Stimulated activated CD8-positive, alpha-beta memory T cell treated with anti-CD3 and anti-CD28 coated beads, Interleukin-12 subunit alpha, Interleukin-12 subunit beta, amount 100 ng/mL, for 24 hours (primary cell): ENCODE measurements around the gene BMF.
A peak's percentile ranks its signal among the peaks of the same experiment; 100 is the strongest.

Experiments used
- DNase-seq: peaks from one replicate; pipeline ENCODE4 v3.0.0-alpha.2; 2020; ENCODE audit errors: extremely low read depth

BMF gene

GRCh38 chr15:40048926-40049475 is 59.7 kb downstream of the BMF start:
- no peak for DNase-seq

GRCh38 chr15:40048211-40048792 is 60.4 kb downstream of the BMF start:
- no peak for DNase-seq

- DNase-seq: no peak
Observed at GRCh38 chr15:40047415-40048210, 61.1 kb downstream of the BMF start.

- no peak for DNase-seq
Observed at GRCh38 chr15:40046721-40047414, 61.8 kb downstream of the BMF start.

GRCh38 chr15:40045572-40046217 is 63.0 kb downstream of the BMF start:
- DNase-seq: no peak

GRCh38 chr15:40044717-40045571 is 63.7 kb downstream of the BMF start:
- DNase-seq: peak; percentile 60

GRCh38 chr15:40043927-40044716 is 64.6 kb downstream of the BMF start:
- no peak for DNase-seq

- DNase-seq: no peak
Observed at GRCh38 chr15:40042791-40043320, 65.8 kb downstream of the BMF start.

DNA sequence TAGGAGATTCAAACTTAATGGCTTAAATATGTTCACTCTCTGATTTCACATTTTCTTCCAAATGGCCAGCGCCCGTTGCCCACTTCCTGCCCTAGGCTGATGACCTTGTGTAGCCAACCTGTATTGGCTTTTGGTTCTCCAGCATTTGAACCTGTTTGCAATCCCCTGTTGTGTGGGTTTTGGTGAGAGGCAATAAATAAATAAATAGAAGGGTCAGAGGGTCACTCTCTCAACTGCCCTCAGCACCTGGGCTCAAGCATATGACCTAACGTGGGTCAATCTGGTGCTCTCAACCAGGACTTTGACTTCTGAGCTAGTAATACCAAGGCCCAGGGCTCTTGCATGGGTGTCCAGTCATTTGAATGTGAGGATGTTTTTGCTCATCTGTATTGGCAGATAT is 67.9 kb downstream of the BMF start:
- DNase-seq: no peak

- DNase-seq: no peak
Observed at GRCh38 chr15:40040293-40040635, 68.4 kb downstream of the BMF start.

DNA sequence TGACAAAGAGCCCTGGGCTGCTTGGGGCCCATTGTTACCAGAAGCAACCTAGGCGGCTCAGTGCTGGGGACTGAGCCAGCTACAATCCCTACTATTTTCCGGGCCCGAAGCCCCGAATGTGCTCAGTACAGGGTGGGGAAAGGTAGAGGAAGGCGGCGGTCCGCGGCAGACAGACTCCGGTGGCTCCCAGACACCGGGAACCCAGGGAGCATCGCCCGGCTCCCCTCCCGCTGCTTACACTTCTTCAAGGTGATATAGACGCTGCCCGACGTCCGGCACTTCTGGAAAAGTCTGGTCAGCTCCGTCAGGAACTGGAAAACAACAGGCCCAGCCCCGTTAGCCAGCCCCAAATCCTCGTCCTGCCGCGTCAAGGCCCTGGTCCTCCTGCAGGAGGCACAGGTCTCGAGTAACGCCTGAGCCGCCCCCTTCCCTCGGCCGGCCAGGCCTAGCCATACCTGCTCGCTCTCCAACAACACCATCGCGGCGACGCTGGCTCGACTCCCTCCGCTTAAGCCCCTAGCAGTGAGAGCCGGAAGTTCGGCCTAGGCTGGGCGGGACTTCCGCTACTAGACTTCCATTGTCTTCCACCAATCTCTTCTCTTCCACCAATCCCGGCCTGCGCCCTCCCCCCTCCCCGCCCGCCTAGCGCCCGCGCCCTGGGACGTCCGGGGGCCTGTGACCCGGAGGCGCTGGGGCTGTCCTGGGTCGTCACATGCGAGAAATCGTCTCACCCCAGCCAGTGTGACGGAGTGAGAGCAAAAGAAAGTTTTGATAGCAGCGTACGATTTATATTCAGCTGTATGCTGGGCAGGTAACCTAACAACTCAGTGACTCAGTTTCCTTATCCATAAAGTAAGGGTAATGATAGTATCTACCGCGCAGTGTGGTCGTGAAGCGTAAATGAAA is 69.8 kb downstream of the BMF start, which contains the start of gene SRP14:
SRP14 (minus strand) TSS at position 544 of the 906 bp plus-strand sequence; CDS start at position 479, 65 bp downstream.
- peak; percentile 86 for DNase-seq

GRCh38 chr15:40038275-40038637 is 70.4 kb downstream of the BMF start:
- DNase-seq: no peak
